DMS153 (cell line): ENCODE results near the gene RNU5D-1.
"Not testable (repeated sequence)": the region's sequence is repeated elsewhere in the genome, so short reads cannot be mapped to it uniquely, and the experiment has no call there.

Experiments used
- DNase-seq: peaks from one replicate; lab custom pipeline; 2025; lab: John Stamatoyannopoulos, UW

Gene RNU5D-1

GRCh38 chr1:44730741-44731512, at the start of gene RNU5D-1:
Gene RNU5D-1, minus strand, starts transcription at chr1:44731170.
- DNase-seq, result peak; percentile 97

GRCh38 chr1:44780583-44781121, 49.7 kb upstream of the RNU5D-1 start:
- no peak for DNase-seq

- DNase-seq, result no peak
Measured at GRCh38 chr1:44778705-44779576, 48.0 kb upstream of the RNU5D-1 start.

- DNase-seq, result no peak
Measured at GRCh38 chr1:44777969-44778635, 47.1 kb upstream of the RNU5D-1 start.

- no peak for DNase-seq
Measured at GRCh38 chr1:44777547-44777946, 46.6 kb upstream of the RNU5D-1 start.

GRCh38 chr1:44776730-44777068, 45.7 kb upstream of the RNU5D-1 start:
- DNase-seq, result no peak

GRCh38 chr1:44775930-44776729, 45.2 kb upstream of the RNU5D-1 start:
- no peak for DNase-seq

- DNase-seq, result peak; percentile 95
Measured at GRCh38 chr1:44775078-44775929, 44.3 kb upstream of the RNU5D-1 start, which contains the start of gene RPS8. Gene RPS8, plus strand, starts transcription at chr1:44775540. Its CDS starts 57 bp downstream, at chr1:44775597.

GRCh38 chr1:44766421-44766820, 35.5 kb upstream of the RNU5D-1 start:
- DNase-seq, result not testable (repeated sequence)

GRCh38 chr1:44760876-44761275, 29.9 kb upstream of the RNU5D-1 start:
- DNase-seq, result no peak

- DNase-seq, result no peak
Measured at GRCh38 chr1:44759077-44759476, 28.1 kb upstream of the RNU5D-1 start.

- DNase-seq, result no peak
Measured at GRCh38 chr1:44757420-44757819, 26.4 kb upstream of the RNU5D-1 start.

- DNase-seq, result no peak
Measured at GRCh38 chr1:44747878-44748277, 16.9 kb upstream of the RNU5D-1 start.

- DNase-seq, result no peak
Measured at GRCh38 chr1:44743211-44743610, 12.2 kb upstream of the RNU5D-1 start.

GRCh38 chr1:44740179-44740617, 9.2 kb upstream of the RNU5D-1 start:
- no peak for DNase-seq

- DNase-seq, result peak; percentile 98
Measured at GRCh38 chr1:44739307-44740178, 8.6 kb upstream of the RNU5D-1 start, which contains the start of gene KIF2C. Gene KIF2C, plus strand, starts transcription at chr1:44739837. Its CDS starts 96 bp downstream, at chr1:44739933.

- DNase-seq, result not testable (repeated sequence)
Measured at GRCh38 chr1:44738953-44739306, 8.0 kb upstream of the RNU5D-1 start.

GRCh38 chr1:44735992-44736391, 5.0 kb upstream of the RNU5D-1 start:
- DNase-seq, result no peak

- no peak for DNase-seq
Measured at GRCh38 chr1:44733784-44734183, 2.8 kb upstream of the RNU5D-1 start.
